ENCODE measurements around the gene SCN1A. TPM values are rescaled to one million over a fixed set of nuclear protein-coding genes. Genes with fewer than 3 reads are reported as not detected.

The SCN1A gene
- total RNA-seq, 1 experiment from 2014 or later, result 1.6 TPM

GRCh38 chr2:166068981-166069380 is 58.8 kb downstream of the SCN1A start (continued):
- TF ChIP-seq JAZF1 (CRISPR knock-in tag; IDR thresholded peaks at IDR 0.05), result no peak
- no peak for TF ChIP-seq ZNF671 (CRISPR knock-in tag; IDR thresholded peaks at IDR 0.05)
- TF ChIP-seq ZNF396 (CRISPR knock-in tag; IDR thresholded peaks at IDR 0.05; ENCODE audit: borderline replicate concordance), result no peak
- TF ChIP-seq NR3C1 (CRISPR knock-in tag; conservative IDR thresholded peaks at IDR 0.05; ENCODE audit: low read depth), result no peak
- TF ChIP-seq ZNF317 (CRISPR knock-in tag; IDR thresholded peaks at IDR 0.05; ENCODE audit: borderline replicate concordance, low read depth), result no peak

GRCh38 chr2:166067229-166067628 is 60.6 kb downstream of the SCN1A start:
- Mint-ChIP-seq H3K4me1 (no peaks in the 10 kb centered on the region), H3K27me3 (ENCODE audit: low read depth) (no peaks in the 10 kb centered on the region), H3K9me3 (no peaks in the 10 kb centered on the region), H3K36me3 (no peaks in the 10 kb centered on the region), H3K27ac (no peak overlapping the region), H3K4me3 (no peak overlapping the region)
- ChIA-PET CTCF (interaction anchor here (0.9 to 1.3 kb wide), 2 partner anchors 40 to 55 kb away, joined by 3 to 4 read pairs; no protein-coding TSS in a partner anchor), POLR2A (no interaction called here)
- TF ChIP-seq TEAD1 (CRISPR knock-in tag; IDR thresholded peaks at IDR 0.05) (no peak), TCF7 (CRISPR knock-in tag; IDR thresholded peaks at IDR 0.05; ENCODE audit: low read depth) (no peak), CREB1 (CRISPR knock-in tag; IDR thresholded peaks at IDR 0.05) (no peak), CTCF (IDR thresholded peaks at IDR 0.05) (no peak), NFYB (CRISPR knock-in tag; conservative IDR thresholded peaks at IDR 0.05; ENCODE audit: low read depth) (no peak), ZNF121 (CRISPR knock-in tag; IDR thresholded peaks at IDR 0.05) (no peak), NR2C2 (CRISPR knock-in tag; IDR thresholded peaks at IDR 0.05) (no peak), ZNF532 (CRISPR knock-in tag; IDR thresholded peaks at IDR 0.05; ENCODE audit: borderline replicate concordance) (no peak), RORB (CRISPR knock-in tag; IDR thresholded peaks at IDR 0.05) (no peak), USF2 (CRISPR knock-in tag; IDR thresholded peaks at IDR 0.05) (no peak), SP1 (CRISPR knock-in tag; conservative IDR thresholded peaks at IDR 0.05) (no peak), ZNF423 (CRISPR knock-in tag; IDR thresholded peaks at IDR 0.05) (no peak), MAX (CRISPR knock-in tag; IDR thresholded peaks at IDR 0.05) (no peak), MXD4 (CRISPR knock-in tag; IDR thresholded peaks at IDR 0.05; ENCODE audit: borderline replicate concordance) (no peak), E2F1 (CRISPR knock-in tag; IDR thresholded peaks at IDR 0.05) (no peak), GABPB1 (CRISPR knock-in tag; IDR thresholded peaks at IDR 0.05) (no peak), IRF1 (CRISPR knock-in tag; IDR thresholded peaks at IDR 0.05) (no peak), ZBTB43 (CRISPR knock-in tag; IDR thresholded peaks at IDR 0.05) (no peak)
- no peak for ATAC-seq
- no peak for DNase-seq (ENCODE audit: low spot score)

All from WTC11 (cell line).